Neural progenitor cell (in vitro differentiated cells): ENCODE data around the gene E4F1. TPM values are rescaled to one million over a fixed set of nuclear protein-coding genes. Genes with fewer than 3 reads are reported as not detected.

Experiments
- DNase-seq: peaks from one replicate; pipeline ENCODE4 v3.0.0-alpha.2; 2016; ENCODE audit warnings: low spot score
- H2AFZ ChIP-seq: fragments of 200-600 bp; sonication (generic); replicated peaks from 2 replicates; pipeline ENCODE4 v1.6.1; 2016; ENCODE audit warnings: antibody characterized with exemption
- H3F3A ChIP-seq: fragments of 200-600 bp; sonication (generic); 2 replicates; pipeline ENCODE4 v1.6.1; 2016; ENCODE audit warnings: antibody characterized with exemption, low read depth
- H3K27ac ChIP-seq: fragments of 200-600 bp; sonication (generic); 2 replicates; pipeline ENCODE4 v1.5.1; 2016; ENCODE audit warnings: mild to moderate bottlenecking
- H3K27me3 ChIP-seq: fragments of 200-600 bp; sonication (generic); 2 replicates; pipeline ENCODE4 v1.6.1; 2016; ENCODE audit warnings: mild to moderate bottlenecking, moderate library complexity
- H3K36me3 ChIP-seq: fragments of 200-600 bp; sonication (generic); 2 replicates; pipeline ENCODE4 v1.5.1; 2016
- H3K4me1 ChIP-seq: fragments of 200-600 bp; sonication (generic); 2 replicates; pipeline ENCODE4 v1.6.1; 2016; ENCODE audit warnings: mixed run types
- H3K4me2 ChIP-seq: fragments of 200-600 bp; sonication (generic); 2 replicates; pipeline ENCODE4 v1.6.1; 2016
- H3K4me3 ChIP-seq: fragments of 200-600 bp; sonication (generic); 2 replicates; pipeline ENCODE4 v1.5.1; 2016
- H3K79me2 ChIP-seq: fragments of 200-600 bp; sonication (generic); 2 replicates; pipeline ENCODE4 v1.6.1; 2016; ENCODE audit warnings: low read depth
- H3K9ac ChIP-seq: fragments of 200-600 bp; sonication (generic); 2 replicates; pipeline ENCODE4 v1.6.1; 2016
- H3K9me3 ChIP-seq: fragments of 200-600 bp; sonication (generic); 2 replicates; pipeline ENCODE4 v1.5.1; 2016; ENCODE audit warnings: low read depth
- H4K20me1 ChIP-seq: fragments of 200-600 bp; sonication (generic); 2 replicates; pipeline ENCODE4 v1.6.1; 2016; ENCODE audit warnings: low read depth
- H3K27ac Mint-ChIP-seq: 3 replicates; pipeline ENCODE4 v1.8.0; 2021; ENCODE audit warnings: mixed read lengths
- H3K27me3 Mint-ChIP-seq: 2 replicates; pipeline ENCODE4 v1.8.0; 2022; ENCODE audit warnings: low read depth, mild to moderate bottlenecking, inconsistent platforms, moderate library complexity, mixed read lengths; ENCODE audit not compliant: insufficient read depth
- H3K36me3 Mint-ChIP-seq: 3 replicates; pipeline ENCODE4 v1.8.0; 2021; ENCODE audit warnings: mixed read lengths
- H3K4me1 Mint-ChIP-seq: 3 replicates; pipeline ENCODE4 v1.8.0; 2021; ENCODE audit warnings: mixed read lengths
- H3K4me3 Mint-ChIP-seq: 3 replicates; pipeline ENCODE4 v1.8.0; 2021; ENCODE audit warnings: mild to moderate bottlenecking, moderate library complexity, mixed read lengths
- H3K9me3 Mint-ChIP-seq: 3 replicates; pipeline ENCODE4 v1.8.0; 2020; ENCODE audit warnings: mixed read lengths
- CTCF ChIP-seq: fragments of 200-600 bp; sonication (generic); IDR thresholded peaks from 2 replicates; pipeline ENCODE4 v1.5.1; 2017; ENCODE audit warnings: antibody characterized with exemption, mild to moderate bottlenecking
- EZH2 ChIP-seq: fragments of 200-600 bp; sonication (generic); IDR thresholded peaks from 2 replicates; pipeline ENCODE4 v1.6.1; 2017; ENCODE audit warnings: antibody characterized with exemption, mild to moderate bottlenecking, moderate library complexity
- EZH2phosphoT487 ChIP-seq: fragments of 200-600 bp; sonication (generic); IDR thresholded peaks from 2 replicates; pipeline ENCODE4 v1.6.1; 2017; ENCODE audit warnings: antibody characterized with exemption
- total RNA-seq: library from RNA; depleted of rRNA; stranded (reverse); fragments of >200 nt; gene quantifications from 2 replicates; pipeline ENCODE4 v1.2.3, GENCODE V29; 2015; ENCODE audit warnings: low replicate concordance

Gene E4F1
- total RNA-seq, 1 donor from 2014 or later: 7.4 TPM

GRCh38 chr16:2204416-2205103 is 18.8 kb upstream of the E4F1 start:
- Mint-ChIP-seq H3K9me3 (no peaks in the 10 kb centered on the region), H3K27ac (peak overlapping the region; percentile 65), H3K4me1 (peaks cover 14% of the 10 kb centered on the region), H3K36me3 (peaks cover 8% of the 10 kb centered on the region), H3K27me3 (peaks cover 12% of the 10 kb centered on the region), H3K4me3 (peak overlapping the region; percentile 82)
- peak overlapping the region; percentile 93 for H3K4me3 ChIP-seq
- H3K9ac ChIP-seq: no peak overlapping the region
- H3F3A ChIP-seq: peaks cover 9% of the 10 kb centered on the region
- H3K79me2 ChIP-seq: peaks cover 17% of the 10 kb centered on the region
- DNase-seq: no peak
- H4K20me1 ChIP-seq: peaks cover 3% of the 10 kb centered on the region
- peaks cover 6% of the 10 kb centered on the region for H3K4me1 ChIP-seq
- H3K36me3 ChIP-seq: no peaks in the 10 kb centered on the region
- H3K9me3 ChIP-seq: no peaks in the 10 kb centered on the region
- peaks cover 15% of the 10 kb centered on the region for H3K27me3 ChIP-seq
- TF ChIP-seq EZH2: no peak
- TF ChIP-seq EZH2phosphoT487: no peak
- TF ChIP-seq CTCF: no peak
- peak overlapping the region; percentile 94 for H3K4me2 ChIP-seq
- H3K27ac ChIP-seq: no peak overlapping the region
- H2AFZ ChIP-seq: peak overlapping the region; percentile 71

DNA sequence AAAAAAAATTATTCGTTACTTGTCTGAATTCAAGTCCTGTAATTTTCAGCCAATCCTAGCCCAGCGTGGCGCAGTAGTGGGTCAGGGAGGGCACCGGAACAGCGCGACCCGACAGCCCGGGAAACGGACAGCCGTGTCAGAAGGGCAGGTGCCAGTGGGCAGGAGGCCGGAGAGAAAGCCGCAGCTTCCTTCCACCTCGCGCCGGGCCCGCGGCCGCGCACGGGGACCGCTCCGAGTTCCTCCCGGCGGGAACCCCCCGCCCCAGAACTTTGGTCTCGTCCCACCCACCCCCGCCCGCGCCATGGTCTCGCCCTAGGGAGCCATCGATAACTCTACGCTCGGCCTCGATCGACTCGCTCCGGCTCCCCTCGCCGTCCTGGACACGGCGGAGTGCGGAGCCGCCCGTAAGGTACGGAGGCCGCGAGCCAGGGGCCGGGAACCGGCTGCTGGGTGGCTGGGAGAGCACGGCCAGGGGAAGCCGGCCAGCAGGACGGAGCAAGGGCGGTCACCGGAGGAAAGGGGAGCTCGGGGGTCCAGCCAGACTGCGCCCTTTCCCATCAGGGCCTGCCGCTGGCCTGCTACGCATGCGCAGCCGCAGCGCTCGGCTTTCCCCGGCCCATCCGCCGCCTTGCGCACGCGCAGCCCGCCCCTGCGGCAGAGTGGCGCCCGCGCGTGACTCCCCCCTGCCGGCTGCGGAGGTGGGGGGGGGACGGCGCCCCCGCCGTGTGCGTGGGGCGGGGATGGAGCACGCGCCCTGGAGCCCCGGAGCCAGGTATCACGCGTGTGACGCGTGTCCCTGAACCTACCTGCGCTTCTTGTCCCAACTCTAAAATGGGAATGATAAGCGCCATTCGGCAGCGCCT is 18.1 kb upstream of the E4F1 start, which contains the start of gene MLST8:
Gene MLST8 (plus strand): TSS at position 351 of the 863 bp plus-strand sequence. CDS start 632 bp downstream, outside the sequence.
- H3K4me1 Mint-ChIP-seq: peaks cover 14% of the 10 kb centered on the region
- Histone ChIP-seq H3K4me3 (peak within 1 kb of the TSS; percentile 93), H3K4me2 (peak within 1 kb of the TSS; percentile 94), H3K9me3 (no peaks in the 10 kb centered on the region), H3K4me1 (peaks cover 6% of the 10 kb centered on the region), H3K9ac (peak within 1 kb of the TSS; percentile 84), H3K27me3 (peaks cover 8% of the 10 kb centered on the region), H3K36me3 (no peaks in the 10 kb centered on the region), H3F3A (peaks cover 12% of the 10 kb centered on the region), H3K79me2 (peaks cover 17% of the 10 kb centered on the region), H4K20me1 (peaks cover 8% of the 10 kb centered on the region), H2AFZ (peak within 1 kb of the TSS; percentile 71), H3K27ac (no peak within 1 kb of the TSS)
- H3K9me3 Mint-ChIP-seq: no peaks in the 10 kb centered on the region
- DNase-seq: peak; percentile 94
- peaks cover 8% of the 10 kb centered on the region for H3K36me3 Mint-ChIP-seq
- peak within 1 kb of the TSS; percentile 65 for H3K27ac Mint-ChIP-seq
- peaks cover 14% of the 10 kb centered on the region for H3K27me3 Mint-ChIP-seq
- TF ChIP-seq EZH2 (no peak), CTCF (peak; percentile 34)
- H3K4me3 Mint-ChIP-seq: peak within 1 kb of the TSS; percentile 87

GRCh38 chr16:2205967-2206313 is 17.5 kb upstream of the E4F1 start:
- Histone ChIP-seq H3K27ac (no peak overlapping the region), H4K20me1 (peaks cover 14% of the 10 kb centered on the region), H3K79me2 (peaks cover 17% of the 10 kb centered on the region), H3F3A (peaks cover 15% of the 10 kb centered on the region), H3K36me3 (no peaks in the 10 kb centered on the region), H3K4me1 (peaks cover 6% of the 10 kb centered on the region), H2AFZ (peak overlapping the region; percentile 71), H3K4me3 (peak overlapping the region; percentile 93), H3K9ac (peak overlapping the region; percentile 35), H3K4me2 (peak overlapping the region; percentile 94), H3K9me3 (no peaks in the 10 kb centered on the region), H3K27me3 (peaks cover 2% of the 10 kb centered on the region)
- Mint-ChIP-seq H3K27me3 (peaks cover 14% of the 10 kb centered on the region), H3K4me1 (peaks cover 14% of the 10 kb centered on the region), H3K9me3 (no peaks in the 10 kb centered on the region), H3K36me3 (peaks cover 8% of the 10 kb centered on the region), H3K4me3 (peak overlapping the region; percentile 87), H3K27ac (no peak overlapping the region)
- TF ChIP-seq EZH2phosphoT487: no peak
- TF ChIP-seq EZH2: no peak
- no peak for TF ChIP-seq CTCF
- peak; percentile 69 for DNase-seq
